ENCODE data around the gene KCNJ6.

The KCNJ6 gene

DNA sequence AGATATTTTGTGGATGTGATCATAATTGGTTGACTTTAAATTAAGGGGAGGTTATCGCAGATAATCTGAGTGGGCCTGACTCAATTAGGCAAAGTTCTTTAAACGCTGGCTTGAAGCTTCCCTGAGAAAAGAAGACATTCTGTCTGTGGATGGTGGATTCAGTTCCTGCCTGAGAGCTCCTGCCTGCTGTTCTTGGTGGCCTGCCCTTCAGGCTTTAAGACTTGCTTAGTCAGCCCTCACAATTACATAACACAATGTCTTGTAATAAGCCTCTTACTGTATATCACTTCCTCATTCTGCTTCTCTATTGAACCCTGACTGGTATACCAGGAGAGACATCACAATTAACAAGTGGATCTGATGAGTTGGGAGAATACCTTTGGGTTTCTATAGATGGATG, 50.2 kb downstream of the KCNJ6 start:
- no peak for DNase-seq (ENCODE audit: low read depth)

DNA sequence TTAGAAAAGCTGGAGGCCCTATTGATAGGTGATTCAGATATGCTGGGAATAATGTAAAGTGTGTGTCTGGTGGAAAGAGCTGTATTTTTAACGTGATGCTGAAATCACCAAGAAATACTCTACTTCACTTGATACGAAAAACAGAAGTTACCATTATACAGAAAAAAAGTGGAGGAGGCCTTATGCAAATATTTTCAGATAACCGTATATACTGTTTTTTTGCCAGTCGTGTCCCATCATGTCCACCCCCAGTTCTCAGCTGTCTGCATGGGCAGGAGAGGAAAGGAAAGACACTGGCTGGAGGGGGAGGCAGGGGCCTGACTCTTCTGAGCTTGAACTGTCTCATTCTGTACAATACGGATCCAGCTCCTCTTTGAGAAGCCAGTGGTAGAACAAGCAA, 51.1 kb downstream of the KCNJ6 start:
- no peak for DNase-seq (ENCODE audit: low read depth)

GRCh38 chr21:37863842-37864241, 52.4 kb downstream of the KCNJ6 start:
- DNase-seq (ENCODE audit: low read depth) = no peak

GRCh38 chr21:37862536-37862935, 53.7 kb downstream of the KCNJ6 start:
- DNase-seq (ENCODE audit: low read depth) = no peak

GRCh38 chr21:37861561-37861960, 54.7 kb downstream of the KCNJ6 start:
- DNase-seq (ENCODE audit: low read depth) = no peak

DNA sequence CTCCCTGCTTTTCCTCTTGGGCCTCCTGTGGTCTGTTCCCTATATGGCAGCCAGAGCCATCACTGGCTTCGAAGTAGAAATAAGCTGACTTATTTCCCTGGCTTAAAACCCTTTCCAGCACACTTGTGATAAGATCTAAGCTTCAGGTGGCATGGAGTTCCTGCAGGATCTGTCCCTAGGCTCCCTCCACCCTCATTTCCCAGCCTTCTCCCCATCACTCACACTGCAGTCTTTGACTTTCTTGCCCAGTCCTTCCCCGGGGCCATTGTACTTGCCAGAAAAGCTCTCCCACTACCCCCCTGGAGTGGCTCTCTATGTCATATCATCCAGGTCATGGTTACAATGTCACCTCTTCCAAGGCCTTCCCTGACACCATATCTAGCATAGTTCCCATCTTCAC, 55.8 kb downstream of the KCNJ6 start:
- DNase-seq (ENCODE audit: low read depth) = no peak

DNA sequence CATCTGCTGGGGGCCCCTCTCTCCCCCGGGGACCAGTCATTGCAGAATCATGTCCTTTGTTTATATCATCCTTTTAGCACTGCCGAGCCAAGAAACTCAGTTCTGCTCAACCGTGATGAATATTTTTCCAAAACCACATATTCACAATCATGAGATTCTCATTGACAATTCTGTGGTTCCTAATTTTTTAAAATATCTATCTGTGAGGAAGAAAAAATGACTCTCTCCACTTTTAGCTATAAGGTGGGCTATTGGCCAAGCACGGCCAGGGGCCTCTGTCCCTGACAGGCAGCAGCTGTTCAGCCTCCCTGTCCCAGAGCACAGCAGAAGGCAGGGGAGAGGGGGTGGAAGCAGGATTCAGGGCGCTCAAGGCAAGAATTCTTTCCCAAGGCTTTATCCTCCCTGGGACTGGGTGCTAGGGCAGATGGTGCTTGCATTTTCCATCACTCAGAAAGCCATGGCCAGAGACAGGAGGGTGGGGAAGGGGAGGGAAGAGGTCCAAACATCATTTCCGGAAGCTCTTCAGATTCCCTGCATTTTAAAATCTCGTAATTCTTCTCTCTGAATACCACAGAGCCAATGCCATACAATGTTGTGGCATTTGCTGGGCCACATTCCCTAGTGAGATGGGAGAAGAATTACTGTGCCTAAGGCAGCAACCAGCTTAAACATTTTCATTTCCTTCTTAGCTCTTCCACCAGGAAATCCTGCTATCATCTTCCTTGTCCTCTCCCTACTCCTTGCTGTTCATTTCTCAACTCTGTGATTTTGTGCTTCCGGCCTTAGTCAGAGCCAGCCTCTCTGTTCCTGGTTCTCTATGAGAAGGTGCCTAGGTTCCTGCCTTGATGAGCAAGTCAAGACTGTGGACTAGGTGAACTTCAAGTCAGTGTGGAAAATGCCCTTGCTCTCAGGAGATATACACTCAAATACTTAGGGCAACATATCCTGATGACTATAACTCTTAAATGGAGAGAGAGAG, 60.3 kb downstream of the KCNJ6 start:
- peak; percentile 56 for DNase-seq (ENCODE audit: low read depth)

DNA sequence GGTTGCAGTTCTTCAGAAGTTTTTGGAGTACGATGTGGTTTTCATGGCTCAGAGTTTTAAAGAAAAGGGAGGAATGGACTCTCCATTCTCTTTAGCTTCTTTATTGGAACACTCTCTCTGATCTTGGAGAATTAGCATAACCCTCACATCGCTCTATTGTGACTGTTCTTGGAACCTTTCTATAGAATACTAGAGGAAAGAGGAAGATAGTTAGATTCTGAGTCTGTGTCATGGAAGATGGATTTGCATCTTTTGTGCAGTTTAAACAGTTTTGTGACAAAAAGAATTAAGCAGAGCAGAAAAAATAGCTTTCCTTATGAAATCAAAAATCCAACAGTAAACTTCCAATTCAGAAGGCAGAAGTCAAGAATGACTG, 61.0 kb downstream of the KCNJ6 start:
- DNase-seq (ENCODE audit: low read depth) = no peak

DNA sequence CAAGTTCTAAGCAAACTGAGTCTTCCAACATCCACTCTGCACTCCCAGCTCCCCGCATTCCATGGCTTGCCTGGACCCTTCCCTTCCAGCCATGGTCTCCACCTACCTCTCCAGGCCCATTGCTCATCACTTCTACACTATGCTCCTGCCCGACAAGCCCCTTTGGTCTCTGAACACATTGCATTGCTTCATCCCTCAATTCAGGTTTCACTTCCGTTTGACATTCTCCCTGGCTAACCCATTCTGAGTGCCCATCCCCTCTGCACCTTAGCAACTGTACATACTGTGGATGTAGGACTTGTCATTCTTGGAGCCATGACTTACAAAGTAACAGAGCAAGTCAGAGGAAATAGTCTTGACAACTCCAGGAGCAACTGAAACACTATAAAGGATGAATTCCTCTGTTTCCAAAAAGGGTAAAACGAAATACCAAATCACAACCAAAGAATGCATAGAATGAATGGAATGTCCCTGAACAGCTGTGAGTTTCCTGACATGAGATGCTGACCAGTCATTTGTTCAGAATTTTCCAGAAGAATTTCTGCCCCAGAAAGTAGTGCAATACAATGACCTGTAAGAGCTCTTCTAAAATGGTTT, 66.7 kb downstream of the KCNJ6 start:
- peak; percentile 91 for DNase-seq (ENCODE audit: low read depth)

- peak; percentile 64 for DNase-seq (ENCODE audit: low read depth)
Observed at GRCh38 chr21:37848721-37849490, 67.4 kb downstream of the KCNJ6 start.

- no peak for DNase-seq (ENCODE audit: low read depth)
Observed at GRCh38 chr21:37845535-37845934, 70.7 kb downstream of the KCNJ6 start.

- DNase-seq (ENCODE audit: low read depth) = no peak
Observed at GRCh38 chr21:37843191-37843590, 73.1 kb downstream of the KCNJ6 start.

DNA sequence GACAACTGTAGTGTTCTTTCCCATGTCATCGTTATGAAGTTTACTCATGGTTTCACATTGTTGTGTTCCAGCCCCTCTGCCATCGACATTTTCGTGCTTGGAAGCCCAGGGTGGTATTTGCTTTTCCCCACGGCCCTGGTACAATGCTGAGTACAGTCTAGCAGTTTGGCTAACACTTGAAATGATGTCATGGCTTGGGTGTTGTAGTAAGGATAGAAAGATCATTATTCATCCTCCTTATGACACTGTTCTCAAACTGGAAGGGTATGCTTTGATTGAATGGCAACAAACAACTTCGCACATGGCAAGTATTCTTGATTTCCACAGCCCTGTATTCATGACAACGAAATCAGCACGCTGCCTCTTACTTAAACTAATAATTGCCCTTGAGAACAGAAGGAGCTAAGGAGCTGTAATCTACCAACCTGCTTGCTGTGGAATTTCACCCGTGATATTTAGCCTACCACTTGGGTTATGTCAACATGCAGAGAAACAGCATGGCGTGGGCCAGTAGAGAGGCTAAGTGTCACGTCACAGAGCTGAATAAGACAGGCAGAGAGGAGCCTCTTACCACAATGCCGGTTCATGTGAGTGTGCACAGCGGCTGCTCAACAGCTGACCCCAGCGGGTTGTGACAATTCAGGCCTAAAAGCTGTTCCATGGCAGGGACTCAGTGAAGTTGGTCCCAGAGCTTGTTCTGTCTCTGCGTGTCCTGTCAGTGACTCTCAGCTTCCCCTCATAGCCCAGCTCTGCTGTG, 73.9 kb downstream of the KCNJ6 start:
- no peak for DNase-seq (ENCODE audit: low read depth)

GRCh38 chr21:37837381-37837780, 78.9 kb downstream of the KCNJ6 start:
- DNase-seq (ENCODE audit: low read depth) = no peak

GRCh38 chr21:37835481-37835880, 80.8 kb downstream of the KCNJ6 start:
- DNase-seq (ENCODE audit: low read depth) = no peak

DNA sequence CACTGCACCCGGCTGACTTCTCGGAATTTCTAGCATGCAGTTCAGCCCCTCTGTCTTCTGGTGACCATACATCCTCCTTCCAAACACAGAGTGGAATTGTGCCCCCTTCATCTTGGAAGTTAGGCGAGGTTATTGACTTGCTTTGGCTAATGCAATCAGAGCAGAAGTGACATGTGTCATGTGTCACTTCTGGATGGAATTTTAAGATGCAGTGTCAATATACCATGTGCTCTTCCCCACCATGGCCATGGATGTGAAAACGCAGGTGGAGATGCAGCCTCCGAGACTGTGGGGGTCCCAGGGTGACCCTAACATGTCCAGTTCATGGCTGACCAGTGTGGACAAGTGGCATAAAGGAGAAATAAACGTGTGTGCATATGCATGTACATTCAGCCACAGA, 83.0 kb downstream of the KCNJ6 start:
- no peak for DNase-seq (ENCODE audit: low read depth)

- DNase-seq (ENCODE audit: low read depth) = peak; percentile 79
Observed at GRCh38 chr21:37829447-37829846, 86.8 kb downstream of the KCNJ6 start.

DNA sequence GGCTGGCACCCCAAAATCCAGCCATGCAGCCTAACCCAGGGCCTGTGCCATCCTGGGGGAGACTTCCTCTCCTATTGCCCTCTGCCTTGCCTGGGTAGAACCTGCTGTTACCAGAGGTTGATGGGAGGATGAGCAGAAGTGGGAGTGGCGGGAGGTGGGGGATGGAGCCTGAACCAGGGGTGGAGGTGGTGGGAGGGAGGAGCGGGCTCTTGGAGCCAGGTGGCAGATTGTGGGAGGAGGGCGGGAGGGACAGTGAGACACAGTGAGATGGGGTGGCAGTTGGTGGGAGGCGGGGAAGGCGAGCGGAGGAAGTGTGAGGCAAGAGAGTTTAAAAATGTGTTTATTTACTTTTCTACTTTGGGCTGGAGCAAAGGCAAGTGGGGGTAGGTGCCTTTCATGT, 87.3 kb downstream of the KCNJ6 start:
- peak; percentile 40 for DNase-seq (ENCODE audit: low read depth)

- DNase-seq (ENCODE audit: low read depth) = no peak
Observed at GRCh38 chr21:37828556-37828955, 87.7 kb downstream of the KCNJ6 start.

GRCh38 chr21:37827913-37828312, 88.3 kb downstream of the KCNJ6 start:
- DNase-seq (ENCODE audit: low read depth) = no peak

GRCh38 chr21:37821786-37822450, 94.3 kb downstream of the KCNJ6 start:
- no peak for DNase-seq (ENCODE audit: low read depth)

All from HS-27A (cell line).